ENCODE measurements around the gene ACTRT2.

ACTRT2 gene

DNA sequence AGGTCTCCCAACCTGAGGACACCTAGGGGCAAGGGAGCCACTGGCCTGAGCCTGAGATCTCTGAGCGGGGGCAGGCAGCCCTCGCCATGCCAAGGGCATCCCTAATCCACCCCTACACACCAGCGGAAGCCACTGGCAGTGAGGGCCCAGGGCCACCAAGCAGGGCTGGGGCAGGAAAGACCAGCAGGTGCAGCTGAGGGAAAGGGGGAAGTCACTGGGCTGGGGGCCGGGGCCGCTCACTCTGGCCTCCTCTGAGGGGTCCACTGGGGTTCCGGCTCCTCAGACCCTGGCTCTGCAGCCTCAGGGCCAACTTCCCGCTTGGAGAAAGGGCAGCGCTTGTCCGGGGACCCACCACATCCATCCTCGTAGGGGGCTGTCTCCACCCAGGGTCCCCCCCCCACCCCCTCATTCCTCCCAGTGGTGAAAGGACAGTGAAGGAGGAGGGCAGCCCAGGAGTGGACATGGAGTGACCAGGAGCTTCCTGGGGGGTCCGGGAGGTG lies 42.5 kb upstream of the ACTRT2 start:
- H3K4me1 ChIP-seq (ENCODE audit: control insufficient read depth, insufficient read depth, low read length), result no peaks in the 10 kb centered on the region
- H3K27me3 ChIP-seq (replicated peaks; ENCODE audit: control insufficient read depth, insufficient read depth, low read length), result peaks cover 16% of the 10 kb centered on the region
- no peak for DNase-seq (ENCODE audit: low read depth)
- H3K9ac ChIP-seq (ENCODE audit: low read length), result no peak overlapping the region
- H3K4me3 ChIP-seq (ENCODE audit: low read length), result no peak overlapping the region
- H3K9me3 ChIP-seq (ENCODE audit: control insufficient read depth, low read length), result no peaks in the 10 kb centered on the region
- no peaks in the 10 kb centered on the region for H3K36me3 ChIP-seq (ENCODE audit: control insufficient read depth, insufficient read depth, low read length, severe bottlenecking)

DNA sequence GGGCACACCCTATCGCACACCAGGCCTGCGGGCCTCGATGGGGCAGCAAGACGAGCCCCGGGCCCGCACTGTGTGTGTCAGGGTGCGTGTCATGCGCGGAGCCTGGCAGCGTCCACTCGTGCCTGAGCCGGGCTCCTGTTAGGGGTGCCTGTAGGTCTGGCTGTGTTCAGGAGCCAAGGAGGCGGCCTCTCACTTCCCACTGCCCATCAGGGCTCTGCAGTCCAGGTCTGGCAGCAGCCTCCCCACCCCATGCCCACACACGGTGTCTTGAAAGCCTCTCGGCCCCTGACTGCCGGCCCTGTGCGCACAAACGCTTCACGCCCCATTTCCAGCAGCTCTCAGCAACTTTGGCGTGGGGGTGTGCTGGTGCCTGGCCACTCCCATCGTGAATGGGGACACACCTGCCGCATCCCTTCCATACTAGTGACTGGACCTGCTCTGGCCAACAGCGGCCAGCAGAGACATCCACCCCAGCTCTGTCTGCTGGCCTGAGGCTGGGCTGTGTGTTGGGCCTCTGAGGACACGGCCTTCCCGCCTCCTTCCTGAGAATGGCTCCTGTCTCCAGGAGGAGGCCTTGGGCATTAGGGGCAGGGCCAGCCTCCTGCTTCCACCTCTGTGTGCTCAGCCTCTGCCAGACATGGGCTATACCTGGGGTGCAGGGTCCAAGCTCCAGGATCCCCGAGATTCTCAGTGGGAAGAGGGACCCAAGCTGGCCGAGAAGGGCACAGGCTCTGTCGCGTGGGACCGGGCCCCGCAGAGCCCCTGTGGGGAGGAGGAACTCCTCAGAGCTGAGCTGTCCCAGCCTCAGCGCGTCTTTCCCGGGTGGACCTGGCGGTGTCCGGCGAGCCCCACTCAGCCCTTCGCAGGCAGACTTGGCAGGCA lies 41.8 kb upstream of the ACTRT2 start:
- Histone ChIP-seq H3K4me3 (ENCODE audit: low read length) (no peak overlapping the region), H3K9me3 (ENCODE audit: control insufficient read depth, low read length) (no peaks in the 10 kb centered on the region), H3K36me3 (ENCODE audit: control insufficient read depth, insufficient read depth, low read length, severe bottlenecking) (no peaks in the 10 kb centered on the region), H3K27me3 (replicated peaks; ENCODE audit: control insufficient read depth, insufficient read depth, low read length) (peaks cover 16% of the 10 kb centered on the region), H3K9ac (ENCODE audit: low read length) (no peak overlapping the region), H3K4me1 (ENCODE audit: control insufficient read depth, insufficient read depth, low read length) (no peaks in the 10 kb centered on the region)
- DNase-seq (ENCODE audit: low read depth), result no peak

- Histone ChIP-seq H3K9me3 (ENCODE audit: control insufficient read depth, low read length) (no peaks in the 10 kb centered on the region), H3K36me3 (ENCODE audit: control insufficient read depth, insufficient read depth, low read length, severe bottlenecking) (no peaks in the 10 kb centered on the region), H3K4me3 (ENCODE audit: low read length) (no peak overlapping the region), H3K4me1 (ENCODE audit: control insufficient read depth, insufficient read depth, low read length) (no peaks in the 10 kb centered on the region), H3K9ac (ENCODE audit: low read length) (no peak overlapping the region), H3K27me3 (replicated peaks; ENCODE audit: control insufficient read depth, insufficient read depth, low read length) (peaks cover 16% of the 10 kb centered on the region)
- DNase-seq (ENCODE audit: low read depth), result no peak
These were observed 41.0 kb upstream of the ACTRT2 start for GRCh38 chr1:2980073-2980791.

DNA sequence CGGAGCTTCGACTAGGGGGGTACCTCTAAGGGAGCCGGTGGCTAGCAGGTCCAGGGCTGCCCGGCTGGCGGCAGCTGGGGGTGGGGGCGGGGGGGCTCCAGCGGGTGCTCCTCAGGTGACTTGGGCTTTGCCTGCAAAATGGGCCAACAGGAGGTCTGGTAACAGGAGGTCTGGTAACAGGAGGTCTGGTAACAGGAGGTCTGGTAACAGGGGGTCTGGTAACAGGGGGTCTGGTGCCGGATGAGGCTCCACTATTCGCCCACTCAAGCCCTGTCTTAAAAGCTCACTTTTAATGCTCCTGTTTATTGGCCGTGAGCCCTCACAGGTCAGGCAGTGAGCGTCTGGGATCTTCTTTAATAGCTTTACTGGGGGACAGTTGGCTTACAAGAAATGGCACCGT lies 40.4 kb upstream of the ACTRT2 start:
- DNase-seq (ENCODE audit: low read depth), result no peak
- Histone ChIP-seq H3K27me3 (replicated peaks; ENCODE audit: control insufficient read depth, insufficient read depth, low read length) (peaks cover 12% of the 10 kb centered on the region), H3K4me3 (ENCODE audit: low read length) (no peak overlapping the region), H3K9me3 (ENCODE audit: control insufficient read depth, low read length) (peaks cover 3% of the 10 kb centered on the region), H3K36me3 (ENCODE audit: control insufficient read depth, insufficient read depth, low read length, severe bottlenecking) (no peaks in the 10 kb centered on the region), H3K4me1 (ENCODE audit: control insufficient read depth, insufficient read depth, low read length) (no peaks in the 10 kb centered on the region), H3K9ac (ENCODE audit: low read length) (no peak overlapping the region)

DNA sequence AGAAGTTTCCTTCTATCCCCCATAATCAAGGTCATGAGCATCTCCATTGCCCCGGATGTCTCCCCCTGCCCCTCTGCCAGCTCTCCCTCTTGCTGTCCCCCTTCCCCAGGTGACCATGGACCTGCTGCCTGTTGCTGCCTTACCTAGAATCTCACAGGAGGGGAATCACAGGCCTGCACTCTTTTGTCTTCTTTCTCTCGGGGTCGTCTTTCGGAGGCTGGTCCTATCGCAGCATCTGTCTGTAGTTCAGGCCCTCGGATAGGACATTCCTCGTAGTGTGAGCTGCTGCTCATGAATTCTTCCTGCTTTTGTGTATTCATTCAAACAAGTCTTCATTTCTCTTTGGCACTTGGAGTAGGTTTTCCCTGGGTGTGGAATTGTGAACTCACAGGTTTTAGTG lies 39.9 kb upstream of the ACTRT2 start:
- no peak overlapping the region for H3K4me3 ChIP-seq (ENCODE audit: low read length)
- H3K27me3 ChIP-seq (replicated peaks; ENCODE audit: control insufficient read depth, insufficient read depth, low read length), result peaks cover 12% of the 10 kb centered on the region
- H3K36me3 ChIP-seq (ENCODE audit: control insufficient read depth, insufficient read depth, low read length, severe bottlenecking), result no peaks in the 10 kb centered on the region
- H3K9ac ChIP-seq (ENCODE audit: low read length), result no peak overlapping the region
- no peak for DNase-seq (ENCODE audit: low read depth)
- H3K4me1 ChIP-seq (ENCODE audit: control insufficient read depth, insufficient read depth, low read length), result no peaks in the 10 kb centered on the region
- peaks cover 4% of the 10 kb centered on the region for H3K9me3 ChIP-seq (ENCODE audit: control insufficient read depth, low read length)

- Histone ChIP-seq H3K27me3 (replicated peaks; ENCODE audit: control insufficient read depth, insufficient read depth, low read length) (peaks cover 16% of the 10 kb centered on the region), H3K9me3 (ENCODE audit: control insufficient read depth, low read length) (peaks cover 4% of the 10 kb centered on the region), H3K4me3 (ENCODE audit: low read length) (no peak overlapping the region), H3K9ac (ENCODE audit: low read length) (no peak overlapping the region), H3K36me3 (ENCODE audit: control insufficient read depth, insufficient read depth, low read length, severe bottlenecking) (no peaks in the 10 kb centered on the region), H3K4me1 (ENCODE audit: control insufficient read depth, insufficient read depth, low read length) (no peaks in the 10 kb centered on the region)
- no peak for DNase-seq (ENCODE audit: low read depth)
These were observed 39.2 kb upstream of the ACTRT2 start for GRCh38 chr1:2981981-2982614.

DNA sequence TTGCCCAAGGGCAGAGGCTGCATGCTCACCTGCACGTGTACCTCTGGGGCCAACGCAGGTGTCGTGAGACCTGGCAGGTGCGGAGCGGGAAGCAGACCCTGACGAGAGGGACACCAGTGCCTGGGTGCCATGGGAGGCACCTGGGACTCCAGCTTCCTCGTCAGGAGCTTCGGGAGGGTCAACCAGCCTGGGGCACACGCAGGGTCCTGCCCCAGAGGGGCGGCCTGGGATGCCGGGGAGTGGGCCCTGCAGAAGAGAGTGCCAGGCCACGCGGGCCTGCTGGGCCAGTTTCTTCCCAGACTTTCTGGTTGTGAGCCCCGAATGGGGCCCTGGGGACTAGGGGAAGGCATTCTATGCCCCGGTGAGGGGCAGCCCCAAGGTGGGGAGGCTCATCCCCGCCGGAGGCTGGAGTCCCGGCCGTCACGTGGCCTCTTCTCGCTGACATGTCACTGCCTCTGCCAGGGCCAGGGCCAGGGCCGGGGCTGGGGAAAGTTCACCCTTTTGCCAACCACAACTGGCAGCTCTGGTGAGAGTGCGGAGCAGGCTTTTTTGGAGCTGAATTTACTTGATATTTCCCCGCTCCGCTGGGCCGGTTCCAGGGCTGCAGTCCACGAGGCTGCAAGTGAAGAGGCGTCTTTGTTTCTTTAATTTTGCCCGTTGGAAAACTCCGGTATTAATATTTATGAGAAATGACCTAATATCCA lies 38.5 kb upstream of the ACTRT2 start:
- no peak overlapping the region for H3K9ac ChIP-seq (ENCODE audit: low read length)
- no peak overlapping the region for H3K4me3 ChIP-seq (ENCODE audit: low read length)
- no peaks in the 10 kb centered on the region for H3K4me1 ChIP-seq (ENCODE audit: control insufficient read depth, insufficient read depth, low read length)
- H3K27me3 ChIP-seq (replicated peaks; ENCODE audit: control insufficient read depth, insufficient read depth, low read length), result peaks cover 16% of the 10 kb centered on the region
- no peak for DNase-seq (ENCODE audit: low read depth)
- peaks cover 4% of the 10 kb centered on the region for H3K9me3 ChIP-seq (ENCODE audit: control insufficient read depth, low read length)
- H3K36me3 ChIP-seq (ENCODE audit: control insufficient read depth, insufficient read depth, low read length, severe bottlenecking), result no peaks in the 10 kb centered on the region

DNA sequence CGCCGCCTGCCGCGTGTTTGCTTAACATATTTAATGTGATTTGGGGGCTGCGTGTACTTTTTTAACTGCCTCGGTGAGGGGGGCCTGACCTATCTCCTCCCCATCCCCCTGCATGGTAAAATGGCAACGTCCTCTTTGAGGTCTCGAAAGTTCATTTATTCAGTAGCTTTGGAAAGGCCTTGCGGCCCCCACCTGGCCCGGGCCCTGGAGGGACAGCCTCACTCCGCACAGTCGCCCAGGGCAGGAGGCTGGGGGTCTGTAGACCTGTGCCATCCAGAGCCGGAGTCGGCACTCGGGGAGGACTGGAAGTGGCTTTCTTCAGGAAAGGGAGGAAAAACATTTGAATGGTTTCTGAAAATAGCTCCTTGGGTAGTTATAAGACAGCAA lies 38.0 kb upstream of the ACTRT2 start:
- peaks cover 4% of the 10 kb centered on the region for H3K9me3 ChIP-seq (ENCODE audit: control insufficient read depth, low read length)
- H3K36me3 ChIP-seq (ENCODE audit: control insufficient read depth, insufficient read depth, low read length, severe bottlenecking), result no peaks in the 10 kb centered on the region
- H3K4me3 ChIP-seq (ENCODE audit: low read length), result no peak overlapping the region
- H3K9ac ChIP-seq (ENCODE audit: low read length), result no peak overlapping the region
- DNase-seq (ENCODE audit: low read depth), result no peak
- H3K27me3 ChIP-seq (replicated peaks; ENCODE audit: control insufficient read depth, insufficient read depth, low read length), result peaks cover 16% of the 10 kb centered on the region
- H3K4me1 ChIP-seq (ENCODE audit: control insufficient read depth, insufficient read depth, low read length), result no peaks in the 10 kb centered on the region

- no peak for DNase-seq (ENCODE audit: low read depth)
- Histone ChIP-seq H3K27me3 (replicated peaks; ENCODE audit: control insufficient read depth, insufficient read depth, low read length) (peaks cover 19% of the 10 kb centered on the region), H3K36me3 (ENCODE audit: control insufficient read depth, insufficient read depth, low read length, severe bottlenecking) (no peaks in the 10 kb centered on the region), H3K9me3 (ENCODE audit: control insufficient read depth, low read length) (peaks cover 4% of the 10 kb centered on the region), H3K9ac (ENCODE audit: low read length) (no peak overlapping the region), H3K4me1 (ENCODE audit: control insufficient read depth, insufficient read depth, low read length) (no peaks in the 10 kb centered on the region), H3K4me3 (ENCODE audit: low read length) (no peak overlapping the region)
These were observed 37.4 kb upstream of the ACTRT2 start for GRCh38 chr1:2983706-2984398.

GRCh38 chr1:2984399-2985061 lies 36.7 kb upstream of the ACTRT2 start:
- no peak overlapping the region for H3K9ac ChIP-seq (ENCODE audit: low read length)
- no peak overlapping the region for H3K4me3 ChIP-seq (ENCODE audit: low read length)
- peaks cover 4% of the 10 kb centered on the region for H3K9me3 ChIP-seq (ENCODE audit: control insufficient read depth, low read length)
- H3K27me3 ChIP-seq (replicated peaks; ENCODE audit: control insufficient read depth, insufficient read depth, low read length), result peaks cover 19% of the 10 kb centered on the region
- no peaks in the 10 kb centered on the region for H3K4me1 ChIP-seq (ENCODE audit: control insufficient read depth, insufficient read depth, low read length)
- DNase-seq (ENCODE audit: low read depth), result no peak
- no peaks in the 10 kb centered on the region for H3K36me3 ChIP-seq (ENCODE audit: control insufficient read depth, insufficient read depth, low read length, severe bottlenecking)

Measured in adipocyte (in vitro differentiated cells).